ENCODE data around the gene GSTM1.

GSTM1 gene

GRCh38 chr1:109641861-109642260, 45.8 kb upstream of the GSTM1 start:
- no peak for TF ChIP-seq CTCF (IDR thresholded peaks at IDR 0.05)
- H3K27ac ChIP-seq, result no peak overlapping the region
- peaks cover 6 to 15% of the 10 kb centered on the region in 2 experiments for H3K4me1 ChIP-seq (ENCODE audit: control insufficient read depth in 1 of 2, insufficient read depth in 1 of 2, low read depth in 1 of 2, low read length in 1 of 2)
- no peaks in the 10 kb centered on the region for H3K9me3 ChIP-seq
- no peaks in the 10 kb centered on the region for H3K27me3 ChIP-seq
- no peak overlapping the region for H3K4me3 ChIP-seq (ENCODE audit: low read depth in 1 of 2, low read length in 1 of 2)
- H3K36me3 ChIP-seq, result no peaks in the 10 kb centered on the region

- no peak overlapping the region for H3K27ac ChIP-seq
- peaks cover 6 to 15% of the 10 kb centered on the region in 2 experiments for H3K4me1 ChIP-seq (ENCODE audit: control insufficient read depth in 1 of 2, insufficient read depth in 1 of 2, low read depth in 1 of 2, low read length in 1 of 2)
- TF ChIP-seq CTCF (IDR thresholded peaks at IDR 0.05), result no peak
- no peaks in the 10 kb centered on the region for H3K9me3 ChIP-seq
- H3K27me3 ChIP-seq, result no peaks in the 10 kb centered on the region
- no peaks in the 10 kb centered on the region for H3K36me3 ChIP-seq
- no peak overlapping the region for H3K4me3 ChIP-seq (ENCODE audit: low read depth in 1 of 2, low read length in 1 of 2)
Observed at GRCh38 chr1:109642626-109643025, 45.0 kb upstream of the GSTM1 start.

GRCh38 chr1:109643385-109644230, 44.0 kb upstream of the GSTM1 start:
- Histone ChIP-seq H3K27me3 (no peaks in the 10 kb centered on the region), H3K27ac (no peak overlapping the region), H3K4me1 (ENCODE audit: control insufficient read depth in 1 of 2, insufficient read depth in 1 of 2, low read depth in 1 of 2, low read length in 1 of 2) (peaks cover 6 to 15% of the 10 kb centered on the region in 2 experiments), H3K4me3 (ENCODE audit: low read depth in 1 of 2, low read length in 1 of 2) (no peak overlapping the region), H3K36me3 (no peaks in the 10 kb centered on the region), H3K9me3 (no peaks in the 10 kb centered on the region)
- peak; percentile 84 for TF ChIP-seq CTCF (IDR thresholded peaks at IDR 0.05)

- Histone ChIP-seq H3K4me3 (ENCODE audit: low read depth in 1 of 2, low read length in 1 of 2) (no peak overlapping the region), H3K9me3 (no peaks in the 10 kb centered on the region), H3K27me3 (no peaks in the 10 kb centered on the region), H3K4me1 (ENCODE audit: control insufficient read depth in 1 of 2, insufficient read depth in 1 of 2, low read depth in 1 of 2, low read length in 1 of 2) (peaks cover 6 to 15% of the 10 kb centered on the region in 2 experiments), H3K27ac (no peak overlapping the region), H3K36me3 (no peaks in the 10 kb centered on the region)
- TF ChIP-seq CTCF (IDR thresholded peaks at IDR 0.05), result no peak
Observed at GRCh38 chr1:109644670-109645069, 42.9 kb upstream of the GSTM1 start.

DNA sequence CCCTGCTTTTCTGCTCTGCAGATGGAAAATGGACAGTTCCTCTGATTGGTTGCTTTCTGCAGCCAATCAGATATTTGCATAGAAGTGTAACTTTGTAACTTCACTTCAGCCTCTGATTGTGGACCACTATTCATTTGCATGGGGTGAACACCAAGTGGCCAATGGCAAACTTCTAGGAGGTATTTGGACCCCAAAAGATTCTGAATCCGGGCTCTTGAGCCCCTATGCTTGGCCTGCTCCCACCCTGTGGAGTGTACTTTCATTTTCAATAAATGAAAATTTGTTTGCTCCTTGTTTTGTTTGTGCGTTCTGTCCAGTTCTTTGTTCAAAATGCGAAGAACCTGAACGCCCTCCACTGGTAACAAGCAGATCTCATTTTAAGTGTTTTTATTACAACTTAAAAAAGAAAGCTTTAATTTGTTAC, 38.1 kb upstream of the GSTM1 start:
- Histone ChIP-seq H3K4me3 (ENCODE audit: low read depth in 1 of 2, low read length in 1 of 2) (no peak overlapping the region), H3K9me3 (no peaks in the 10 kb centered on the region), H3K4me1 (ENCODE audit: control insufficient read depth in 1 of 2, insufficient read depth in 1 of 2, low read depth in 1 of 2, low read length in 1 of 2) (no peaks in the 10 kb centered on the region), H3K27me3 (peaks cover 24% of the 10 kb centered on the region), H3K27ac (no peak overlapping the region), H3K36me3 (no peaks in the 10 kb centered on the region)
- no peak for TF ChIP-seq CTCF (IDR thresholded peaks at IDR 0.05)

Data from neutrophil (primary cell).